Keratinocyte (primary cell): ENCODE data around the gene ST3GAL6. TPM values are rescaled to one million over a fixed set of nuclear protein-coding genes. Genes with fewer than 3 reads are reported as not detected.

Experiments used
- DNase-seq: peaks from one replicate; pipeline ENCODE4 v3.0.0-alpha.2; 2011; ENCODE audit warnings: low read depth, missing footprints, low spot score
- FAIRE-seq: peaks from 2 replicates; lab custom pipeline; 2011; peaks lifted over from hg19 to GRCh38; lab: Jason Lieb, UNC
- H2AFZ ChIP-seq: 2 replicates; pipeline ENCODE4 v1.6.0; 2012; ENCODE audit warnings: low read length, control low read depth, inconsistent platforms; ENCODE audit not compliant: control insufficient read depth
- H3K27ac ChIP-seq: 2 replicates; pipeline ENCODE4 v1.5.1; 2011; ENCODE audit warnings: low read length; ENCODE audit not compliant: control insufficient read depth, insufficient read depth
- H3K27me3 ChIP-seq: 3 replicates; pipeline ENCODE4 v1.6.0; 2011; ENCODE audit warnings: low read length; ENCODE audit not compliant: control insufficient read depth, insufficient read depth; ENCODE audit errors: extremely low read depth
- H3K36me3 ChIP-seq, 2 experiments: 2 replicates in 1 of 2; 3 replicates in 1 of 2; pipeline ENCODE4 v1.5.1; 2011; ENCODE audit warnings: low read length in 2 of 2, mild to moderate bottlenecking in 1 of 2; ENCODE audit not compliant: control insufficient read depth in 2 of 2, insufficient read depth in 2 of 2; ENCODE audit errors: extremely low read depth in 1 of 2
- H3K4me1 ChIP-seq: 3 replicates; pipeline ENCODE4 v1.5.1; 2011; ENCODE audit warnings: low read length; ENCODE audit not compliant: control insufficient read depth, insufficient read depth; ENCODE audit errors: extremely low read depth
- H3K4me2 ChIP-seq: 3 replicates; pipeline ENCODE4 v1.6.0; 2011; ENCODE audit warnings: low read depth, low read length; ENCODE audit not compliant: control insufficient read depth, insufficient read depth; ENCODE audit errors: extremely low read depth
- H3K4me3 ChIP-seq, 3 experiments: fragments of 200-600 bp in 1 of 3; sonication (generic) in 1 of 3; 2 replicates in 2 of 3; 3 replicates in 1 of 3; pipeline ENCODE4 v1.5.1; 2011 to 2016; ENCODE audit warnings: low read length in 3 of 3, mild to moderate bottlenecking in 3 of 3, control low read depth in 2 of 3, inconsistent platforms in 1 of 3, low read depth in 1 of 3, mixed read lengths in 1 of 3, mixed run types in 1 of 3, moderate library complexity in 1 of 3; ENCODE audit not compliant: control insufficient read depth in 2 of 3, insufficient read depth in 2 of 3; ENCODE audit errors: extremely low read depth in 1 of 3
- H3K79me2 ChIP-seq: 2 replicates; pipeline ENCODE4 v1.6.0; 2012; ENCODE audit warnings: low read length; ENCODE audit not compliant: control insufficient read depth, insufficient read depth
- H3K9ac ChIP-seq: 3 replicates; pipeline ENCODE4 v1.6.0; 2011; ENCODE audit warnings: low read length; ENCODE audit not compliant: control insufficient read depth, insufficient read depth; ENCODE audit errors: extremely low read depth
- H3K9me1 ChIP-seq: 3 replicates; pipeline ENCODE4 v1.6.0; 2011; ENCODE audit warnings: low read length; ENCODE audit not compliant: control insufficient read depth, insufficient read depth; ENCODE audit errors: extremely low read depth
- H3K9me3 ChIP-seq: 2 replicates; pipeline ENCODE4 v1.5.1; 2012; ENCODE audit warnings: low read depth, low read length; ENCODE audit not compliant: control insufficient read depth
- H4K20me1 ChIP-seq: 3 replicates; pipeline ENCODE4 v1.6.0; 2011; ENCODE audit warnings: low read length; ENCODE audit not compliant: control insufficient read depth, insufficient read depth; ENCODE audit errors: extremely low read depth
- EZH2 ChIP-seq: IDR thresholded peaks from one replicate; pipeline ENCODE4 v1.6.1; 2012; ENCODE audit warnings: inconsistent platforms, mild to moderate bottlenecking, low read length, moderate library complexity
- dilution Hi-C: fragments of 300-500 bp; cut with MboI; formaldehyde crosslinking; loops from one replicate; pipeline ENCODE4 v1.7.0; 2020; ENCODE audit warnings: low sequenced_read_pairs; ENCODE audit not compliant: extremely low pct_ligation_motif_present
- polyA plus RNA-seq, 5 experiments: library from polyadenylated mRNA; depleted of rRNA in 3 of 5; stranded (reverse) in 3 of 5; stranded (forward) in 1 of 5; unstranded in 1 of 5; fragments of >200 nt; gene quantifications; 1 replicate in 1 of 5; 2 replicates in 3 of 5; 3 replicates in 1 of 5; pipeline versions ENCODE4 v1.2.1 to v1.2.3, GENCODE V29; 2011 to 2012; ENCODE audit warnings: missing spikeins in 2 of 5, low read depth in 1 of 5, low replicate concordance in 1 of 5
- TF ChIP-seq, protein P1 (sequence below), 3 experiments: IDR thresholded peaks in 1 of 3; conservative IDR thresholded peaks in 1 of 3; optimal IDR thresholded peaks in 1 of 3; 2 replicates in 2 of 3; 3 replicates in 1 of 3; pipeline versions ENCODE3 to v1.5.1; 2011; ENCODE audit warnings: low read length in 3 of 3, mild to moderate bottlenecking in 3 of 3, moderate library complexity in 2 of 3, control low read depth in 1 of 3, inconsistent platforms in 1 of 3; ENCODE audit not compliant: insufficient read depth in 2 of 3; ENCODE audit errors: extremely low read depth in 1 of 3

ST3GAL6 gene
- polyA plus RNA-seq, 1 donor (not counting 4 experiments of a cell fraction or from before 2014, with no cell fraction given) = 5.3 TPM

DNA sequence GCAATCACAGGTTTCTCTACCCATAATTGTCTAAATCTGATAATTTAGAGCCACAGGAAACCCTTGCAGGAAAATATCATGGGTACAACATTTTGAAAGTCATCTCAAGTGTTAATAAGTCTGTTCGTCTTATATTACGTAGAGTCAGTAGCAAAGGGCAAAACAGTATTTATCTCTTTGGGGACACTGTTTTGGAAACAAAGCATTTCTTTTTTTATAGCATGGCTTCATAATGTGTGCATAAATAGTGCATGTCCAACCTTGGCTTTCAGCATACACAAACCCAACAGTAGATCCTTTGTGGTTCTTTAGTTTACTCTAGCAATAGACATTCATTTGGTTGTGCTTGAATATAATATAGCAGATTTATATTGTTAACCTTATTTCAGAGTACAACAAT lies 24.0 kb downstream of the ST3GAL6 start:
- Histone ChIP-seq H3K27me3 (no peaks in the 10 kb centered on the region), H3K4me2 (no peak overlapping the region), H3K79me2 (no peaks in the 10 kb centered on the region), H3K4me1 (peaks cover 25% of the 10 kb centered on the region), H3K36me3 (no peaks in the 10 kb centered on the region), H4K20me1 (no peaks in the 10 kb centered on the region), H3K9me3 (no peaks in the 10 kb centered on the region), H3K27ac (no peak overlapping the region), H3K9ac (no peak overlapping the region), H2AFZ (no peak overlapping the region), H3K9me1 (no peaks in the 10 kb centered on the region), H3K4me3 (no peak overlapping the region)
- dilution Hi-C loops = loop anchor here (25.0 kb wide), 1 partner anchor 175 kb away; no protein-coding TSS in a partner anchor
- FAIRE-seq (peak; percentile 9), DNase-seq (no peak)
- TF ChIP-seq, protein P1, sequence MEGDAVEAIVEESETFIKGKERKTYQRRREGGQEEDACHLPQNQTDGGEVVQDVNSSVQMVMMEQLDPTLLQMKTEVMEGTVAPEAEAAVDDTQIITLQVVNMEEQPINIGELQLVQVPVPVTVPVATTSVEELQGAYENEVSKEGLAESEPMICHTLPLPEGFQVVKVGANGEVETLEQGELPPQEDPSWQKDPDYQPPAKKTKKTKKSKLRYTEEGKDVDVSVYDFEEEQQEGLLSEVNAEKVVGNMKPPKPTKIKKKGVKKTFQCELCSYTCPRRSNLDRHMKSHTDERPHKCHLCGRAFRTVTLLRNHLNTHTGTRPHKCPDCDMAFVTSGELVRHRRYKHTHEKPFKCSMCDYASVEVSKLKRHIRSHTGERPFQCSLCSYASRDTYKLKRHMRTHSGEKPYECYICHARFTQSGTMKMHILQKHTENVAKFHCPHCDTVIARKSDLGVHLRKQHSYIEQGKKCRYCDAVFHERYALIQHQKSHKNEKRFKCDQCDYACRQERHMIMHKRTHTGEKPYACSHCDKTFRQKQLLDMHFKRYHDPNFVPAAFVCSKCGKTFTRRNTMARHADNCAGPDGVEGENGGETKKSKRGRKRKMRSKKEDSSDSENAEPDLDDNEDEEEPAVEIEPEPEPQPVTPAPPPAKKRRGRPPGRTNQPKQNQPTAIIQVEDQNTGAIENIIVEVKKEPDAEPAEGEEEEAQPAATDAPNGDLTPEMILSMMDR (optimal IDR thresholded peaks at IDR 0.05 in 1 of 3, IDR thresholded peaks at IDR 0.05 in 1 of 3, conservative IDR thresholded peaks at IDR 0.05 in 1 of 3; ENCODE audit: extremely low read depth in 1 of 3, insufficient read depth in 2 of 3, low read length in 3 of 3) = no peak
- TF ChIP-seq EZH2 = no peak

DNA sequence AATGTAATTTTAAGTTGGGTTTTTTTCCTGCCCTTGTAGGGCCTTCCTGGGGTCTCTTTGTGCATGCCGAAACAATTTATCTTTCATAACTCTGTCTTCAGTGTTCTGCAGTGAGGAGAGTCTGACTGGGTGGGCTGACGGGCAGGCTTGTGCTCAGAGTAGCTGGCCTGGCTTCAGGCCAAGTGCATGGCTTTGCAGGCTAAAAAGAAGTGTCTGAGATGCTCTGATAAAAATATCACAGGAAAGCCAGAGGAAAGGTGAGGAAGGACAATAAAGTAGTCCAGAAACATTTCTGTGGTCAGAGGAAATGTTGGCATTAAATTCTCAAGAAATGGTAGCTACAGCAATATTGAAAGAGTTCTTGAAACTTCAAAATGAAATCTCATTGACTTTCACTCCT lies 25.5 kb downstream of the ST3GAL6 start:
- Histone ChIP-seq H3K27me3 (no peaks in the 10 kb centered on the region), H2AFZ (no peak overlapping the region), H4K20me1 (no peaks in the 10 kb centered on the region), H3K9me3 (no peaks in the 10 kb centered on the region), H3K9ac (no peak overlapping the region), H3K4me3 (no peak overlapping the region), H3K9me1 (no peaks in the 10 kb centered on the region), H3K27ac (no peak overlapping the region), H3K79me2 (no peaks in the 10 kb centered on the region), H3K36me3 (no peaks in the 10 kb centered on the region), H3K4me2 (no peak overlapping the region), H3K4me1 (peaks cover 18% of the 10 kb centered on the region)
- FAIRE-seq = no peak
- TF ChIP-seq, protein P1 (optimal IDR thresholded peaks at IDR 0.05 in 1 of 3, IDR thresholded peaks at IDR 0.05 in 1 of 3, conservative IDR thresholded peaks at IDR 0.05 in 1 of 3; ENCODE audit: extremely low read depth in 1 of 3, insufficient read depth in 2 of 3, low read length in 3 of 3) = no peak
- TF ChIP-seq EZH2 = no peak
- dilution Hi-C loops = loop anchor here (25.0 kb wide), 1 partner anchor 176 kb away; no protein-coding TSS in a partner anchor
- no peak for DNase-seq
